K562 (cell line): Measurements from ENCODE around the gene SPATS2. TPM values are rescaled to one million over a fixed set of nuclear protein-coding genes. Genes with fewer than 3 reads are reported as not detected.

Source experiments
- ATAC-seq: fragments of 200-7000 bp; cut with Tn5 transposase; 3 replicates; pipeline ENCODE4 v1.9.1; 2020; ENCODE audit warnings: moderate library complexity
- BruUV-seq: library from RNA; stranded (reverse); fragments of 400-500 nt; replicated peaks from 2 replicates; lab custom pipeline; 2021; lab: Mats Ljungman, UMichigan
- CTCF ChIA-PET: fragments of 300-600 bp; formaldehyde crosslinking; extraction: SDS; loops from one replicate; lab custom pipeline; 2021; ENCODE audit warnings: low intra/inter-chr PET ratio; lab: Yijun Ruan, JAX
- POLR2A ChIA-PET: fragments of 300-600, 350-650 bp; sonication (Branson Sonifier 250); formaldehyde crosslinking; extraction: SDS; loops from one replicate; lab custom pipeline; 2021; ENCODE audit warnings: antibody characterized with exemption, inconsistent platforms; lab: Yijun Ruan, JAX
- DNase-seq, 4 experiments: peaks; one replicate each; pipeline versions ENCODE4 v3.0.0 to v3.0.0-alpha.2; 2011 to 2018; ENCODE audit warnings: low spot score in 3 of 4, mixed read lengths in 3 of 4; ENCODE audit errors: extremely low read depth in 1 of 4
- FAIRE-seq: peaks from 2 replicates; lab custom pipeline; 2011; peaks lifted over from hg19 to GRCh38; lab: Jason Lieb, UNC
- H2AFZ ChIP-seq: 2 replicates; pipeline ENCODE4 v1.6.0; 2011; ENCODE audit warnings: low read depth, low read length, control low read depth, inconsistent platforms
- H3K27ac ChIP-seq: fragments of 200-600 bp; 3 replicates; pipeline ENCODE4 v1.8.0; 2011; ENCODE audit warnings: low read depth, mild to moderate bottlenecking, control low read depth, inconsistent platforms, low read length, moderate library complexity, mixed read lengths; ENCODE audit errors: extremely low read depth
- H3K27me3 ChIP-seq, 2 experiments: fragments of 300-600 bp in 1 of 2; 2 replicates in 1 of 2; 3 replicates in 1 of 2; pipeline versions ENCODE4 v1.6.0 to v1.8.0; 2011; ENCODE audit warnings: inconsistent platforms in 2 of 2, low read length in 2 of 2, mild to moderate bottlenecking in 1 of 2, mixed read lengths in 1 of 2, moderate library complexity in 1 of 2; ENCODE audit not compliant: control insufficient read depth in 2 of 2, insufficient read depth in 2 of 2
- H3K36me3 ChIP-seq: fragments of 300-600 bp; 3 replicates; pipeline ENCODE4 v1.8.0; 2011; ENCODE audit warnings: mild to moderate bottlenecking, low read length, inconsistent platforms; ENCODE audit not compliant: control insufficient read depth, insufficient read depth
- H3K4me1 ChIP-seq, 2 experiments: fragments of 200-600 bp in 1 of 2; replicated peaks in 1 of 2; 2 replicates in 1 of 2; 3 replicates in 1 of 2; pipeline versions ENCODE4 v1.5.1 to v1.8.0; 2011; ENCODE audit warnings: inconsistent platforms in 2 of 2, low read length in 2 of 2, mild to moderate bottlenecking in 1 of 2, mixed read lengths in 1 of 2, moderate library complexity in 1 of 2; ENCODE audit not compliant: control insufficient read depth in 2 of 2, insufficient read depth in 2 of 2
- H3K4me2 ChIP-seq: 2 replicates; pipeline ENCODE4 v1.6.1; 2011; ENCODE audit warnings: low read length, control low read depth, inconsistent platforms, mixed read lengths; ENCODE audit not compliant: insufficient read depth
- H3K4me3 ChIP-seq: fragments of 200-600 bp; sonication (generic), shearing (Covaris generic); 2 replicates; pipeline ENCODE4 v1.5.1; 2016; ENCODE audit warnings: control low read depth, inconsistent platforms
- H3K79me2 ChIP-seq: fragments of 200-600 bp; 3 replicates; pipeline ENCODE4 v1.8.0; 2011; ENCODE audit warnings: low read length, inconsistent platforms; ENCODE audit not compliant: control insufficient read depth, insufficient read depth
- H3K9ac ChIP-seq, 2 experiments: 2 replicates each; pipeline versions ENCODE4 v1.6.0 to v1.6.1; 2011; ENCODE audit warnings: low read depth in 2 of 2, low read length in 2 of 2, control low read depth in 1 of 2, inconsistent platforms in 1 of 2, mild to moderate bottlenecking in 1 of 2, mixed read lengths in 1 of 2; ENCODE audit not compliant: insufficient read depth in 1 of 2
- H3K9me1 ChIP-seq: one replicate; pipeline ENCODE4 v1.6.0; 2011; ENCODE audit warnings: inconsistent platforms, mild to moderate bottlenecking, low read length, moderate library complexity; ENCODE audit not compliant: control insufficient read depth, insufficient read depth
- H3K9me3 ChIP-seq: replicated peaks from 2 replicates; pipeline ENCODE4 v1.5.1; 2011; ENCODE audit warnings: low read depth, low read length, inconsistent platforms; ENCODE audit not compliant: control insufficient read depth, insufficient read depth
- H4K20me1 ChIP-seq: replicated peaks from 2 replicates; pipeline ENCODE4 v1.6.1; 2011; ENCODE audit warnings: low read length, inconsistent platforms, mixed read lengths; ENCODE audit not compliant: control insufficient read depth, insufficient read depth
- BMI1 ChIP-seq: fragments of 150-350 bp; IDR thresholded peaks from 2 replicates; pipeline ENCODE4 v1.6.1; 2014; ENCODE audit warnings: low read length
- CREM ChIP-seq: IDR thresholded peaks from 2 replicates; pipeline ENCODE4 v1.6.1; 2014; ENCODE audit warnings: antibody characterized with exemption, low read depth
- GTF2F1 ChIP-seq: IDR thresholded peaks from 2 replicates; pipeline ENCODE4 v1.6.1; 2011; ENCODE audit warnings: low read depth, low read length, improper control_type of control experiment
- HDAC2 ChIP-seq: fragments of 450-650 bp; IDR thresholded peaks from 2 replicates; pipeline ENCODE4 v1.6.1; 2016; ENCODE audit warnings: mild to moderate bottlenecking
- HMG20B ChIP-seq: fragments of 250-450 bp; sonication (Bioruptor Pico); IDR thresholded peaks from 2 replicates; pipeline ENCODE4 v1.5.0; 2021; ENCODE audit warnings: mild to moderate bottlenecking
- KLF1 ChIP-seq: fragments of 450-650 bp; IDR thresholded peaks from 2 replicates; pipeline ENCODE4 v1.6.1; 2016; ENCODE audit warnings: missing genetic modification characterization, missing compliant biosample characterization
- MBD2 ChIP-seq: sonication (generic); IDR thresholded peaks from 2 replicates; pipeline ENCODE4 v1.6.1; 2016; ENCODE audit warnings: low read depth, borderline replicate concordance
- MCM5 ChIP-seq: fragments of 450-650 bp; IDR thresholded peaks from 2 replicates; pipeline ENCODE4 v1.6.1; 2016; ENCODE audit warnings: low read depth
- PHF8 ChIP-seq: fragments of 200-600 bp; sonication (generic); IDR thresholded peaks from 2 replicates; pipeline ENCODE4 v1.6.1; 2012; ENCODE audit warnings: mixed run types, mild to moderate bottlenecking, inconsistent platforms, low read length, moderate library complexity, borderline replicate concordance
- SAFB ChIP-seq: fragments of 200-400 bp; formaldehyde crosslinking; IDR thresholded peaks from 2 replicates; pipeline ENCODE4 v1.6.1; 2017; ENCODE audit warnings: low read depth, low read length, borderline replicate concordance
- SMARCA5 ChIP-seq: fragments of 450-650 bp; IDR thresholded peaks from 2 replicates; pipeline ENCODE4 v1.6.1; 2016
- XRCC5 ChIP-seq: fragments of 200-400 bp; formaldehyde crosslinking; IDR thresholded peaks from 2 replicates; pipeline ENCODE4 v1.6.1; 2017; ENCODE audit warnings: low read depth, mild to moderate bottlenecking, low read length
- WGBS: fragments of 100-300 bp; shearing (Covaris generic); methylation state at CpG from one replicate; pipeline ENCODE4 v1.1.6; 2016; ENCODE audit warnings: low coverage, mixed read lengths; ENCODE audit not compliant: insufficient coverage; ENCODE audit errors: missing lambda C conversion rate; 5-methylcytosine and 5-hydroxymethylcytosine counted together
- in situ Hi-C: fragments of 300-500 bp; cut with MboI; formaldehyde crosslinking; loops from 4 replicates; pipeline ENCODE4 v1.15.0; 2018; ENCODE audit warnings: inconsistent platforms, mixed read lengths
- intact Hi-C: fragments of 100-400 bp; cut with micrococcal nuclease; formaldehyde crosslinking; loops from 2 replicates; pipeline ENCODE4 v1.14.2; 2022
- polyA plus RNA-seq, 8 experiments: library from polyadenylated mRNA; depleted of rRNA in 4 of 8; stranded (reverse) in 5 of 8; unstranded in 3 of 8; fragments of >200 nt; fragmentation: Nextera tagmentation in 2 of 8; fragmentation: Illumina TruSeq in 1 of 8; extraction: Ambion mirVana in 2 of 8; extraction: Trizol in 1 of 8; gene quantifications; 2 replicates each; pipeline versions ENCODE4 v1.2.1 to v1.2.3, GENCODE V29; 2011 to 2014; ENCODE audit warnings: inconsistent platforms in 1 of 8, missing spikeins in 1 of 8
- total RNA-seq, 7 experiments: library from RNA; depleted of rRNA in 6 of 7; stranded (reverse); fragments of >200 nt in 6 of 7; fragmentation: Illumina TruSeq in 2 of 7; extraction: Trizol in 2 of 7; gene quantifications; 2 replicates each; pipeline versions ENCODE4 v1.2.1 to v1.2.3, GENCODE V29; 2011 to 2021; ENCODE audit warnings: low replicate concordance in 1 of 7
- TF ChIP-seq, protein P1 (sequence below): sonication (generic); formaldehyde crosslinking; IDR thresholded peaks from 2 replicates; pipeline ENCODE4 v1.8.0; 2022; ENCODE audit warnings: mild to moderate bottlenecking, missing genetic modification reagents
- TF ChIP-seq, protein P2 (sequence below): sonication (generic); formaldehyde crosslinking; IDR thresholded peaks from 2 replicates; pipeline ENCODE4 v1.8.1; 2023; ENCODE audit warnings: mild to moderate bottlenecking, missing genetic modification reagents
- TF ChIP-seq, protein P3 (sequence below): sonication (generic); formaldehyde crosslinking; IDR thresholded peaks from 2 replicates; pipeline ENCODE4 v1.8.0; 2022; ENCODE audit warnings: missing genetic modification reagents, mild to moderate bottlenecking, borderline replicate concordance

Gene SPATS2
- total and polyA plus RNA-seq, 9 of the 15 experiments (the other 6 are each of a cell fraction or from before 2014, with no cell fraction given): 5.4 to 48.2 (median 17.5) TPM

DNA sequence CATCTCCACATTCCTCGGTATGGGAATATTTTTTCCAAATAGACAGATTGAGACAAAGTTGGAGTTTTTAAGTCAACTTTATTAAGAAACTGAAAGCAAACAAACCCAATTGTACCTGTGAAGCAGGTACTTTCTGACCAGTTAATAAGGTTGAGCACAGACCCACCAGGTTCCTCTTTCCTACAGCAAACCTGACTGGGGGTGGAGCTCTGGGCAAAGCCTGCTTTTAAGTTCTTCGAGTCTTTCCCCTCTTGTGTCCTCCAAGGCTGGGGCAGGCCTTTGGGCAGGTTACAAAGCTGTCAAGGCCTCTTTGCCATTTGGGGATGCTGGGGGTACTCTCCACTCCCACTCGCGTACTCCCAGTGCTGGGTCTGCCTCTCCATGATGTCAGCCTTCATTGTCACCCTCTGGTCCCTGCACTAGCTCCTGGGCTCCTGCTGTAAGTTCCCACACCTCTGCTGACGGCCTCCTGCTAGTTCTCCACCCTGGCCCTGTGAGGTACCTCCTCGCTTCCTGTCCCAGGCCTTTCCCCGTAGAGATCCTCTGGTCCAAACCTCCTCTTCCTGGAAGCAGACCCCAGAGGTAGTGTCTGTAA lies 174.7 kb downstream of the SPATS2 start:
- whole genome bisulfite sequencing: 35% methylated on average over 7 of the region's 7 CpGs
- no TSS peak for BruUV-seq
- Histone ChIP-seq H3K4me2 (no peak overlapping the region), H2AFZ (no peak overlapping the region), H3K4me1 (peaks cover 0 to 46% of the 10 kb centered on the region in 2 experiments; a peak in 4 of 5 replicates), H4K20me1 (0 out of 2 replicates have a peak, but pooled peaks cover 9% of the 10 kb centered on the region), H3K79me2 (no peaks in the 10 kb centered on the region), H3K4me3 (no peak overlapping the region), H3K9ac (no peak overlapping the region)
- ChIA-PET POLR2A (interaction anchor here (1.7 kb wide), 1 partner anchor 13 kb away, joined by 8 read pairs; no protein-coding TSS in a partner anchor), CTCF (no interaction called here)
- FAIRE-seq (no peak), DNase-seq (no peak)
- TF ChIP-seq XRCC5: no peak
- TF ChIP-seq BMI1: no peak
- TF ChIP-seq MCM5: no peak
- TF ChIP-seq HMG20B (CRISPR knock-in tag): no peak
- no peak for TF ChIP-seq GTF2F1
- TF ChIP-seq, protein P1, sequence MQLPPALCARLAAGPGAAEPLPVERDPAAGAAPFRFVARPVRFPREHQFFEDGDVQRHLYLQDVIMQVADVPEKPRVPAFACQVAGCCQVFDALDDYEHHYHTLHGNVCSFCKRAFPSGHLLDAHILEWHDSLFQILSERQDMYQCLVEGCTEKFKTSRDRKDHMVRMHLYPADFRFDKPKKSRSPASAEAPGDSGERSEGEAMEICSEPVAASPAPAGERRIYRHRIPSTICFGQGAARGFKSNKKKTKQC: no peak
- TF ChIP-seq, protein P2, sequence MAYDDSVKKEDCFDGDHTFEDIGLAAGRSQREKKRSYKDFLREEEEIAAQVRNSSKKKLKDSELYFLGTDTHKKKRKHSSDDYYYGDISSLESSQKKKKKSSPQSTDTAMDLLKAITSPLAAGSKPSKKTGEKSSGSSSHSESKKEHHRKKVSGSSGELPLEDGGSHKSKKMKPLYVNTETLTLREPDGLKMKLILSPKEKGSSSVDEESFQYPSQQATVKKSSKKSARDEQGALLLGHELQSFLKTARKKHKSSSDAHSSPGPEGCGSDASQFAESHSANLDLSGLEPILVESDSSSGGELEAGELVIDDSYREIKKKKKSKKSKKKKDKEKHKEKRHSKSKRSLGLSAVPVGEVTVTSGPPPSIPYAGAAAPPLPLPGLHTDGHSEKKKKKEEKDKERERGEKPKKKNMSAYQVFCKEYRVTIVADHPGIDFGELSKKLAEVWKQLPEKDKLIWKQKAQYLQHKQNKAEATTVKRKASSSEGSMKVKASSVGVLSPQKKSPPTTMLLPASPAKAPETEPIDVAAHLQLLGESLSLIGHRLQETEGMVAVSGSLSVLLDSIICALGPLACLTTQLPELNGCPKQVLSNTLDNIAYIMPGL (CRISPR knock-in tag): no peak
- TF ChIP-seq, protein P3, sequence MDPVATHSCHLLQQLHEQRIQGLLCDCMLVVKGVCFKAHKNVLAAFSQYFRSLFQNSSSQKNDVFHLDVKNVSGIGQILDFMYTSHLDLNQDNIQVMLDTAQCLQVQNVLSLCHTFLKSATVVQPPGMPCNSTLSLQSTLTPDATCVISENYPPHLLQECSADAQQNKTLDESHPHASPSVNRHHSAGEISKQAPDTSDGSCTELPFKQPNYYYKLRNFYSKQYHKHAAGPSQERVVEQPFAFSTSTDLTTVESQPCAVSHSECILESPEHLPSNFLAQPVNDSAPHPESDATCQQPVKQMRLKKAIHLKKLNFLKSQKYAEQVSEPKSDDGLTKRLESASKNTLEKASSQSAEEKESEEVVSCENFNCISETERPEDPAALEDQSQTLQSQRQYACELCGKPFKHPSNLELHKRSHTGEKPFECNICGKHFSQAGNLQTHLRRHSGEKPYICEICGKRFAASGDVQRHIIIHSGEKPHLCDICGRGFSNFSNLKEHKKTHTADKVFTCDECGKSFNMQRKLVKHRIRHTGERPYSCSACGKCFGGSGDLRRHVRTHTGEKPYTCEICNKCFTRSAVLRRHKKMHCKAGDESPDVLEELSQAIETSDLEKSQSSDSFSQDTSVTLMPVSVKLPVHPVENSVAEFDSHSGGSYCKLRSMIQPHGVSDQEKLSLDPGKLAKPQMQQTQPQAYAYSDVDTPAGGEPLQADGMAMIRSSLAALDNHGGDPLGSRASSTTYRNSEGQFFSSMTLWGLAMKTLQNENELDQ: no peak
- no peak for TF ChIP-seq CREM
- no peak for TF ChIP-seq HDAC2
- no peak for TF ChIP-seq PHF8
- no peak for TF ChIP-seq KLF1 (tag)
- TF ChIP-seq SAFB: no peak
- TF ChIP-seq MBD2: no peak
- TF ChIP-seq SMARCA5: no peak
- TF ChIP-seq, all 486 proteins: peak for 0
- Histone ChIP-seq H3K27ac (no peak overlapping the region; the same call in 2 of the 3 replicates), H3K36me3 (no peaks in the 10 kb centered on the region), H3K27me3 (peaks cover 14 to 31% of the 10 kb centered on the region in 2 experiments), H3K9me1 (peaks cover 3% of the 10 kb centered on the region), H3K9me3 (no peaks in the 10 kb centered on the region)
- ATAC-seq: no peak
- intact Hi-C loops: no loop called here
- in situ Hi-C loops: no loop called here
